Osteocyte (in vitro differentiated cells): ENCODE measurements around the gene C22orf31. TPM values are rescaled to one million over a fixed set of nuclear protein-coding genes. Genes with fewer than 3 reads are reported as not detected.
"Not testable (repeated sequence)": the region's sequence is repeated elsewhere in the genome, so short reads cannot be mapped to it uniquely, and the experiment has no call there.

Experiments used
- DNase-seq: peaks from one replicate; pipeline ENCODE4 v3.0.0; 2021; ENCODE audit warnings: mixed read lengths; ENCODE audit not compliant: unreplicated experiment; ENCODE audit errors: extremely low spot score
- H3K27ac Mint-ChIP-seq: one replicate; pipeline ENCODE4 v1.8.0; 2021; ENCODE audit warnings: mild to moderate bottlenecking, mixed read lengths; ENCODE audit not compliant: unreplicated experiment
- H3K27me3 Mint-ChIP-seq: one replicate; pipeline ENCODE4 v1.8.0; 2021; ENCODE audit warnings: mixed read lengths; ENCODE audit not compliant: unreplicated experiment
- H3K36me3 Mint-ChIP-seq: one replicate; pipeline ENCODE4 v1.8.0; 2021; ENCODE audit warnings: mixed read lengths; ENCODE audit not compliant: unreplicated experiment
- H3K4me1 Mint-ChIP-seq: one replicate; pipeline ENCODE4 v1.8.0; 2021; ENCODE audit warnings: mixed read lengths; ENCODE audit not compliant: unreplicated experiment
- H3K4me3 Mint-ChIP-seq: one replicate; pipeline ENCODE4 v1.8.0; 2021; ENCODE audit warnings: mild to moderate bottlenecking, moderate library complexity, mixed read lengths; ENCODE audit not compliant: unreplicated experiment
- H3K9me3 Mint-ChIP-seq: one replicate; pipeline ENCODE4 v1.8.0; 2021; ENCODE audit warnings: mixed read lengths; ENCODE audit not compliant: unreplicated experiment
- total RNA-seq: library from RNA; stranded (reverse); gene quantifications from 2 replicates; pipeline ENCODE4 v1.2.1, GENCODE V29; 2021
- TF ChIP-seq, protein P1 (sequence below): fragments of 200-600 bp; sonication (generic); IDR thresholded peaks from 2 replicates; pipeline ENCODE4 v1.5.0; 2021; ENCODE audit warnings: antibody characterized with exemption, mild to moderate bottlenecking, moderate library complexity

The C22orf31 gene
- total RNA-seq, 1 donor from 2014 or later, result not detected

- TF ChIP-seq, protein P1, sequence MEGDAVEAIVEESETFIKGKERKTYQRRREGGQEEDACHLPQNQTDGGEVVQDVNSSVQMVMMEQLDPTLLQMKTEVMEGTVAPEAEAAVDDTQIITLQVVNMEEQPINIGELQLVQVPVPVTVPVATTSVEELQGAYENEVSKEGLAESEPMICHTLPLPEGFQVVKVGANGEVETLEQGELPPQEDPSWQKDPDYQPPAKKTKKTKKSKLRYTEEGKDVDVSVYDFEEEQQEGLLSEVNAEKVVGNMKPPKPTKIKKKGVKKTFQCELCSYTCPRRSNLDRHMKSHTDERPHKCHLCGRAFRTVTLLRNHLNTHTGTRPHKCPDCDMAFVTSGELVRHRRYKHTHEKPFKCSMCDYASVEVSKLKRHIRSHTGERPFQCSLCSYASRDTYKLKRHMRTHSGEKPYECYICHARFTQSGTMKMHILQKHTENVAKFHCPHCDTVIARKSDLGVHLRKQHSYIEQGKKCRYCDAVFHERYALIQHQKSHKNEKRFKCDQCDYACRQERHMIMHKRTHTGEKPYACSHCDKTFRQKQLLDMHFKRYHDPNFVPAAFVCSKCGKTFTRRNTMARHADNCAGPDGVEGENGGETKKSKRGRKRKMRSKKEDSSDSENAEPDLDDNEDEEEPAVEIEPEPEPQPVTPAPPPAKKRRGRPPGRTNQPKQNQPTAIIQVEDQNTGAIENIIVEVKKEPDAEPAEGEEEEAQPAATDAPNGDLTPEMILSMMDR, result no peak
- H3K4me3 Mint-ChIP-seq, result no peak overlapping the region
Observed at GRCh38 chr22:29089507-29089906, 27.9 kb upstream of the C22orf31 start.

GRCh38 chr22:29088809-29089208 lies 27.2 kb upstream of the C22orf31 start:
- H3K27me3 Mint-ChIP-seq, result peaks cover 10% of the 10 kb centered on the region
- no peak overlapping the region for H3K27ac Mint-ChIP-seq
- no peaks in the 10 kb centered on the region for H3K9me3 Mint-ChIP-seq
- H3K4me1 Mint-ChIP-seq, result peaks cover 12% of the 10 kb centered on the region
- no peak for DNase-seq
- no peaks in the 10 kb centered on the region for H3K36me3 Mint-ChIP-seq
- TF ChIP-seq, protein P1, result no peak
- no peak overlapping the region for H3K4me3 Mint-ChIP-seq

More at GRCh38 chr22:29089507-29089906, 27.9 kb upstream of the C22orf31 start:
- Mint-ChIP-seq H3K4me1 (peaks cover 18% of the 10 kb centered on the region), H3K9me3 (no peaks in the 10 kb centered on the region), H3K27ac (no peak overlapping the region), H3K36me3 (no peaks in the 10 kb centered on the region), H3K27me3 (peaks cover 10% of the 10 kb centered on the region)
- no peak for DNase-seq

DNA sequence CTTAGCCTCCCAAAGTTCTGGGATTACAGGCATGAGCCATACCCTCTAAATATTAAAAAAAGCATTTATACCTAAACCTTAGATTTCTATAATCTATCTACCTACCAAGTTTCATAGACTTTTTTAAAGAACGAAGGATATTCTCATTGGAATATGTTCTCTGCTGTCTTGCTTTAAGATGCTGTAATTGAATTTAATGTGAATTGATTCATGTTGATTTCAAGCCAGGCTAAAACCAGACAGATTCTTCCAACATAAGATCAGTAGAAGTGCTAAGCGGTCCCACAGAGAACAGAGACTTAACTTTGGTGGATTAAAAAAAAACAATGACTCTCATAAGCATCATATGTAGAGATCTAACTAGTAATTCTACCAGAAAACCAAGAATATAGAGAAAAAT lies 25.4 kb upstream of the C22orf31 start:
- Mint-ChIP-seq H3K27me3 (peaks cover 9% of the 10 kb centered on the region), H3K9me3 (no peaks in the 10 kb centered on the region), H3K27ac (no peak overlapping the region), H3K4me3 (no peak overlapping the region), H3K4me1 (peaks cover 2% of the 10 kb centered on the region), H3K36me3 (no peaks in the 10 kb centered on the region)
- TF ChIP-seq, protein P1, result no peak
- no peak for DNase-seq

DNA sequence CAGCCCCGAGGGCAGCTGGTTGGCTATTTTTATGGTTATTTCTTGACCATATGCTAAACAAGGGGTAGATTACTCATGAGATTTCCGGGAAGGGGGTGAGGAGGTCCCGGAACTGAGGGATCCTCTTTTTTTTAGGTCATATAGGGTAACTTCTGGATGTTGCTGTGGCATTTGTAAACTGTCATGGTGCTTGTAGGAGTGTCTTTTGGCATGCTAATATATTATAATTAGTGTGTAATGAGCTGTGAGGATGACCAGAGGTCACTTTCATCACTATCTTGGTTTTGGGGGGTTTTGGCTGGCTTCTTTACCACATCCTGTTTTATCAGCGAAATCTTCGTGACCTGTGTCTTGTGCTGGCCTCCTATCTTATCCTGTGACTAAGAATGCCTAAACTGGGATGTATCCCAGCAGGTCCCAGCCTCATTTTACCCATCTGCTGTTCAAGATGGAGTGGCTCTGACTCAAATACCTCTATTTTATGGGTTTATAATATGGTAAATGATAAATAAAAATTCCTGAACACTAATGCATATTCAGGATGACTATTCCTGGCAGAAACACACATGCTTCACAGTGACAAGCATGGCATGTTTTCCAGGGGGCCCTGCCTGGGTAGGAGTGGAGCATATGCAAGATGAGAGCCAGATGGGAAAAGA lies 22.4 kb upstream of the C22orf31 start:
- H3K4me1 Mint-ChIP-seq, result peaks cover 1% of the 10 kb centered on the region
- no peak overlapping the region for H3K27ac Mint-ChIP-seq
- TF ChIP-seq, protein P1, result no peak
- H3K36me3 Mint-ChIP-seq, result no peaks in the 10 kb centered on the region
- peaks cover 3% of the 10 kb centered on the region for H3K27me3 Mint-ChIP-seq
- H3K9me3 Mint-ChIP-seq, result no peaks in the 10 kb centered on the region
- no peak overlapping the region for H3K4me3 Mint-ChIP-seq
- DNase-seq, result no peak

- not testable (repeated sequence) for H3K27ac Mint-ChIP-seq, H3K9me3 Mint-ChIP-seq, H3K4me1 Mint-ChIP-seq, DNase-seq, H3K4me3 Mint-ChIP-seq, H3K36me3 Mint-ChIP-seq, H3K27me3 Mint-ChIP-seq
Observed at GRCh38 chr22:29083576-29083932, 21.9 kb upstream of the C22orf31 start.
